Measurements from ENCODE around the gene CCDC116. TPM values are rescaled to one million over a fixed set of nuclear protein-coding genes. Genes with fewer than 3 reads are reported as not detected.
A peak's percentile ranks its signal among the peaks of the same experiment; 100 is the strongest.

CCDC116 gene
- polyA plus RNA-seq, 1 donor from 2014 or later, result 0.28 TPM

GRCh38 chr22:21685164-21685513, 52.6 kb downstream of the CCDC116 start:
- no peak overlapping the region for H3K27ac ChIP-seq (ENCODE audit: low read length)
- H3K36me3 ChIP-seq (ENCODE audit: insufficient read depth, low read length), result no peaks in the 10 kb centered on the region
- no peak overlapping the region for H3K4me3 ChIP-seq (ENCODE audit: low read length)
- H3K9me3 ChIP-seq (ENCODE audit: low read length), result no peaks in the 10 kb centered on the region
- no peak overlapping the region for H2AFZ ChIP-seq (ENCODE audit: low read depth, low read length)
- H3K27me3 ChIP-seq (ENCODE audit: insufficient read depth, low read depth, low read length), result no peaks in the 10 kb centered on the region
- no peaks in the 10 kb centered on the region for H4K20me1 ChIP-seq (ENCODE audit: insufficient read depth)
- no peaks in the 10 kb centered on the region for H3K79me2 ChIP-seq (replicated peaks; ENCODE audit: insufficient read depth, low read length)
- H3K9ac ChIP-seq (ENCODE audit: low read length), result no peak overlapping the region
- H3K9me2 ChIP-seq (ENCODE audit: insufficient read depth, low read length), result no peaks in the 10 kb centered on the region
- H3K4me2 ChIP-seq (ENCODE audit: low read length), result no peak overlapping the region
- peak; percentile 49 for TF ChIP-seq POLR2AphosphoS5 (IDR thresholded peaks at IDR 0.05)
- TF ChIP-seq, protein P1, sequence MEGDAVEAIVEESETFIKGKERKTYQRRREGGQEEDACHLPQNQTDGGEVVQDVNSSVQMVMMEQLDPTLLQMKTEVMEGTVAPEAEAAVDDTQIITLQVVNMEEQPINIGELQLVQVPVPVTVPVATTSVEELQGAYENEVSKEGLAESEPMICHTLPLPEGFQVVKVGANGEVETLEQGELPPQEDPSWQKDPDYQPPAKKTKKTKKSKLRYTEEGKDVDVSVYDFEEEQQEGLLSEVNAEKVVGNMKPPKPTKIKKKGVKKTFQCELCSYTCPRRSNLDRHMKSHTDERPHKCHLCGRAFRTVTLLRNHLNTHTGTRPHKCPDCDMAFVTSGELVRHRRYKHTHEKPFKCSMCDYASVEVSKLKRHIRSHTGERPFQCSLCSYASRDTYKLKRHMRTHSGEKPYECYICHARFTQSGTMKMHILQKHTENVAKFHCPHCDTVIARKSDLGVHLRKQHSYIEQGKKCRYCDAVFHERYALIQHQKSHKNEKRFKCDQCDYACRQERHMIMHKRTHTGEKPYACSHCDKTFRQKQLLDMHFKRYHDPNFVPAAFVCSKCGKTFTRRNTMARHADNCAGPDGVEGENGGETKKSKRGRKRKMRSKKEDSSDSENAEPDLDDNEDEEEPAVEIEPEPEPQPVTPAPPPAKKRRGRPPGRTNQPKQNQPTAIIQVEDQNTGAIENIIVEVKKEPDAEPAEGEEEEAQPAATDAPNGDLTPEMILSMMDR (IDR thresholded peaks at IDR 0.05; ENCODE audit: poor library complexity, severe bottlenecking), result no peak
- TF ChIP-seq TAF1 (IDR thresholded peaks at IDR 0.05; ENCODE audit: low read depth), result no peak
- no peak for TF ChIP-seq MXI1 (conservative IDR thresholded peaks at IDR 0.05; ENCODE audit: poor library complexity, severe bottlenecking)
- H3F3A ChIP-seq (ENCODE audit: insufficient read depth, low read length, poor library complexity, severe bottlenecking), result no peaks in the 10 kb centered on the region

DNA sequence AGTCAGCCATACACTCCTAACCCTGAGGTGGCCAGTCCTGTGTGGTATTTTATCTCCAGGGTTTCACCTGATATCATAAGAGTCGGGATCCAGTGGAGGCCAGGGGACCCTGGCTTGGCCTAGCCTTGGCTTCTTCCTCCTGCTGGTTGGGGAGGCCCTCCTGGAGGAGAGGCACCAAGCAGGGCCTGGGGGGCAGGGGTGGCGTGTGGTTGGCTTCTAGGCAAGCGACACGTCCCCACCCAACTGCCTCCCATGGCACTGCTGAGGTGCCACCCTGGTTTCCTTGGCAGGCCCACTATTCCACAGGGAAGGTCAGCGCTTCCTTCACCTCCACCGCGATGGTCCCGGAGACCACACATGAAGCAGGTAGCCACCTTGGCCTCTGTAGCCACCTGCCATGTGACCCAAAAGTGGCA, 53.6 kb downstream of the CCDC116 start:
- Histone ChIP-seq H3K36me3 (ENCODE audit: insufficient read depth, low read length) (no peaks in the 10 kb centered on the region), H3K9me2 (ENCODE audit: insufficient read depth, low read length) (no peaks in the 10 kb centered on the region), H3K79me2 (replicated peaks; ENCODE audit: insufficient read depth, low read length) (no peaks in the 10 kb centered on the region), H3K4me3 (ENCODE audit: low read length) (no peak overlapping the region), H4K20me1 (ENCODE audit: insufficient read depth) (no peaks in the 10 kb centered on the region), H3F3A (ENCODE audit: insufficient read depth, low read length, poor library complexity, severe bottlenecking) (no peaks in the 10 kb centered on the region), H3K4me2 (ENCODE audit: low read length) (no peak overlapping the region), H3K9me3 (ENCODE audit: low read length) (no peaks in the 10 kb centered on the region), H3K27me3 (ENCODE audit: insufficient read depth, low read depth, low read length) (no peaks in the 10 kb centered on the region), H2AFZ (ENCODE audit: low read depth, low read length) (no peak overlapping the region), H3K27ac (ENCODE audit: low read length) (no peak overlapping the region), H3K9ac (ENCODE audit: low read length) (no peak overlapping the region)
- no peak for TF ChIP-seq SMC3 (conservative IDR thresholded peaks at IDR 0.05; ENCODE audit: poor library complexity)
- TF ChIP-seq POLR2AphosphoS5 (IDR thresholded peaks at IDR 0.05), result no peak
- no peak for TF ChIP-seq REST (IDR thresholded peaks at IDR 0.05; ENCODE audit: borderline replicate concordance)
- TF ChIP-seq RAD21 (conservative IDR thresholded peaks at IDR 0.05), result no peak
- no peak for TF ChIP-seq MXI1 (conservative IDR thresholded peaks at IDR 0.05; ENCODE audit: poor library complexity, severe bottlenecking)
- TF ChIP-seq EZH2 (IDR thresholded peaks at IDR 0.05; ENCODE audit: borderline replicate concordance, insufficient read depth, low read length, poor library complexity, severe bottlenecking), result no peak
- no peak for TF ChIP-seq EP300 (conservative IDR thresholded peaks at IDR 0.05; ENCODE audit: poor library complexity, severe bottlenecking)
- TF ChIP-seq TAF1 (IDR thresholded peaks at IDR 0.05; ENCODE audit: low read depth), result no peak
- TF ChIP-seq, protein P1 (IDR thresholded peaks at IDR 0.05; ENCODE audit: poor library complexity, severe bottlenecking), result no peak

Small RNA genes within 50 kb of the gene (small RNA-seq; reads per million reads assigned to genes)
- gene MIR301B, result 910 to 1,475 (median 996) reads per million in 3 experiments

Other genes with a start within 250 kb of the CCDC116 start
- gene RIMBP3B, start 249.0 kb upstream of the CCDC116 start, polyA plus RNA-seq, result 0.26 and 0.66 TPM in 2 replicates
- 19.0 and 25.6 TPM in 2 replicates for gene HIC2, start 215.4 kb upstream of the CCDC116 start, polyA plus RNA-seq
- gene TMEM191C, start 165.4 kb upstream of the CCDC116 start, polyA plus RNA-seq, result 68.3 and 81.8 TPM in 2 replicates
- gene RIMBP3C, start 81.3 kb upstream of the CCDC116 start, polyA plus RNA-seq, result 0.07 TPM in 1 of 2 replicates, not detected in the other
- gene UBE2L3, start 65.0 kb upstream of the CCDC116 start, polyA plus RNA-seq, result 42.9 and 49.1 TPM in 2 replicates
- 20.0 and 27.6 TPM in 2 replicates for gene YDJC, start 2.7 kb upstream of the CCDC116 start, polyA plus RNA-seq
- 11.0 and 11.6 TPM in 2 replicates for gene SDF2L1, start 9.5 kb downstream of the CCDC116 start, polyA plus RNA-seq
- gene PPIL2, start 33.3 kb downstream of the CCDC116 start, polyA plus RNA-seq, result 43.0 and 47.3 TPM in 2 replicates
- gene YPEL1, start 103.0 kb downstream of the CCDC116 start, polyA plus RNA-seq, result 38.0 and 45.2 TPM in 2 replicates
- gene MAPK1, start 234.9 kb downstream of the CCDC116 start, polyA plus RNA-seq, result 43.3 and 49.5 TPM in 2 replicates